GM12891 (cell line): Measurements from ENCODE around the gene TMEM89.

Experiments used
- POLR2A ChIP-seq: IDR thresholded peaks from 2 replicates; pipeline ENCODE4 v1.6.1; 2011; ENCODE audit warnings: low read depth, low read length, control low read depth
- POLR2AphosphoS5 ChIP-seq: IDR thresholded peaks from 2 replicates; pipeline ENCODE4 v1.6.1; 2011; ENCODE audit warnings: low read depth, low read length, control low read depth
- TAF1 ChIP-seq: IDR thresholded peaks from 2 replicates; pipeline ENCODE4 v1.6.1; 2011; ENCODE audit warnings: low read depth, low read length, control low read depth

- no peak for TF ChIP-seq POLR2A
- TF ChIP-seq POLR2AphosphoS5: no peak
- no peak for TF ChIP-seq TAF1
Observed at GRCh38 chr3:48642605-48643004, 21.0 kb upstream of the TMEM89 start.
